Measurements from ENCODE around the gene TNFSF12.

Gene TNFSF12

GRCh38 chr17:7515911-7516610 is 32.8 kb upstream of the TNFSF12 start:
- TF ChIP-seq CTCF (IDR thresholded peaks at IDR 0.05; ENCODE audit: insufficient read depth, low read depth, low read length, missing control alignments) = no peak
- DNase-seq (ENCODE audit: low read depth) = no peak
- H3K4me3 ChIP-seq (ENCODE audit: low read length) = no peak overlapping the region

GRCh38 chr17:7523033-7523432 is 25.8 kb upstream of the TNFSF12 start:
- TF ChIP-seq CTCF (IDR thresholded peaks at IDR 0.05; ENCODE audit: insufficient read depth, low read depth, low read length, missing control alignments) = peak; percentile 24
- H3K4me3 ChIP-seq (ENCODE audit: low read length) = no peak overlapping the region
- DNase-seq (ENCODE audit: low read depth) = no peak

GRCh38 chr17:7528842-7529241 is 20.0 kb upstream of the TNFSF12 start:
- TF ChIP-seq CTCF (IDR thresholded peaks at IDR 0.05; ENCODE audit: insufficient read depth, low read depth, low read length, missing control alignments) = no peak
- H3K4me3 ChIP-seq (ENCODE audit: low read length) = no peak overlapping the region
- no peak for DNase-seq (ENCODE audit: low read depth)

GRCh38 chr17:7530023-7530900 is 18.6 kb upstream of the TNFSF12 start:
- no peak for DNase-seq (ENCODE audit: low read depth)
- no peak for TF ChIP-seq CTCF (IDR thresholded peaks at IDR 0.05; ENCODE audit: insufficient read depth, low read depth, low read length, missing control alignments)
- H3K4me3 ChIP-seq (ENCODE audit: low read length) = no peak overlapping the region

- no peak for DNase-seq (ENCODE audit: low read depth)
- no peak overlapping the region for H3K4me3 ChIP-seq (ENCODE audit: low read length)
- no peak for TF ChIP-seq CTCF (IDR thresholded peaks at IDR 0.05; ENCODE audit: insufficient read depth, low read depth, low read length, missing control alignments)
These were observed 10.8 kb upstream of the TNFSF12 start for GRCh38 chr17:7538050-7538449.

- no peak for TF ChIP-seq CTCF (IDR thresholded peaks at IDR 0.05; ENCODE audit: insufficient read depth, low read depth, low read length, missing control alignments)
- H3K4me3 ChIP-seq (ENCODE audit: low read length) = no peak overlapping the region
- no peak for DNase-seq (ENCODE audit: low read depth)
These were observed 9.8 kb upstream of the TNFSF12 start for GRCh38 chr17:7538891-7539545.
